RWPE2 (cell line): ENCODE data around the gene PXDN.
"Not testable (repeated sequence)": the region's sequence is repeated elsewhere in the genome, so short reads cannot be mapped to it uniquely, and the experiment has no call there.

ENCODE experiments used
- ATAC-seq: fragments of 200-7000 bp; cut with Tn5 transposase; 3 replicates; pipeline ENCODE4 v1.9.1; 2021; ENCODE audit warnings: low read depth
- DNase-seq: peaks from one replicate; pipeline ENCODE4 v3.0.0-alpha.2; 2020; ENCODE audit warnings: low spot score
- H3K27ac ChIP-seq: fragments of 450-650 bp; 2 replicates; pipeline ENCODE4 v1.5.1; 2017; ENCODE audit warnings: mild to moderate bottlenecking; ENCODE audit not compliant: poor library complexity, severe bottlenecking
- H3K27me3 ChIP-seq: fragments of 250-450 bp; sonication (Bioruptor Pico); 2 replicates; pipeline ENCODE4 v1.5.1; 2021; ENCODE audit warnings: mild to moderate bottlenecking, moderate library complexity; ENCODE audit not compliant: insufficient read depth, poor library complexity, severe bottlenecking
- H3K36me3 ChIP-seq: fragments of 250-450 bp; sonication (Bioruptor Pico); 2 replicates; pipeline ENCODE4 v1.5.1; 2020; ENCODE audit warnings: low read depth, mild to moderate bottlenecking, moderate library complexity
- H3K4me1 ChIP-seq: fragments of 250-450 bp; sonication (Bioruptor Pico); 2 replicates; pipeline ENCODE4 v1.5.1; 2021; ENCODE audit warnings: mild to moderate bottlenecking, moderate library complexity; ENCODE audit not compliant: insufficient read depth, poor library complexity, severe bottlenecking
- H3K4me3 ChIP-seq: fragments of 250-450 bp; sonication (Bioruptor Pico); 2 replicates; pipeline ENCODE4 v1.5.1; 2021; ENCODE audit warnings: mild to moderate bottlenecking, moderate library complexity; ENCODE audit not compliant: severe bottlenecking
- H3K9me3 ChIP-seq: fragments of 250-450 bp; sonication (Bioruptor Pico); 2 replicates; pipeline ENCODE4 v1.5.1; 2021; ENCODE audit warnings: mild to moderate bottlenecking, moderate library complexity; ENCODE audit not compliant: severe bottlenecking
- CTCF ChIP-seq: fragments of 450-650 bp; IDR thresholded peaks from one replicate; pipeline ENCODE4 v1.5.1; 2017; ENCODE audit warnings: mild to moderate bottlenecking, moderate library complexity; ENCODE audit not compliant: poor library complexity, severe bottlenecking

PXDN gene

GRCh38 chr2:1727796-1728474, 16.4 kb downstream of the PXDN start:
- Histone ChIP-seq H3K27ac (peak overlapping the region; percentile 94), H3K36me3 (peaks cover 12% of the 10 kb centered on the region), H3K27me3 (no peaks in the 10 kb centered on the region), H3K4me1 (peaks cover 50% of the 10 kb centered on the region), H3K9me3 (no peaks in the 10 kb centered on the region), H3K4me3 (no peak overlapping the region)
- no peak for ATAC-seq
- no peak for TF ChIP-seq CTCF
- peak; percentile 35 for DNase-seq

GRCh38 chr2:1727101-1727771, 17.1 kb downstream of the PXDN start:
- H3K36me3 ChIP-seq = peaks cover 8% of the 10 kb centered on the region
- DNase-seq (no peak), ATAC-seq (no peak)
- peaks cover 50% of the 10 kb centered on the region for H3K4me1 ChIP-seq
- H3K9me3 ChIP-seq = no peaks in the 10 kb centered on the region
- H3K27me3 ChIP-seq = no peaks in the 10 kb centered on the region
- no peak overlapping the region for H3K27ac ChIP-seq
- no peak for TF ChIP-seq CTCF
- H3K4me3 ChIP-seq = no peak overlapping the region

- no peak overlapping the region for H3K27ac ChIP-seq
- H3K9me3 ChIP-seq = no peaks in the 10 kb centered on the region
- peaks cover 49% of the 10 kb centered on the region for H3K4me1 ChIP-seq
- no peaks in the 10 kb centered on the region for H3K27me3 ChIP-seq
- DNase-seq (no peak), ATAC-seq (no peak)
- peaks cover 7% of the 10 kb centered on the region for H3K36me3 ChIP-seq
- no peak overlapping the region for H3K4me3 ChIP-seq
- TF ChIP-seq CTCF = no peak
Observed at GRCh38 chr2:1726558-1726957, 17.8 kb downstream of the PXDN start.

GRCh38 chr2:1724351-1724750, 20.0 kb downstream of the PXDN start:
- not testable (repeated sequence) for ATAC-seq, H3K27me3 ChIP-seq, DNase-seq, H3K9me3 ChIP-seq, H3K4me3 ChIP-seq, H3K36me3 ChIP-seq
- H3K27ac ChIP-seq = peak overlapping the region; percentile 99
- peaks cover 37% of the 10 kb centered on the region for H3K4me1 ChIP-seq

- no peak for ATAC-seq
- Histone ChIP-seq H3K9me3 (no peaks in the 10 kb centered on the region), H3K4me3 (no peak overlapping the region), H3K4me1 (peaks cover 29% of the 10 kb centered on the region), H3K36me3 (peaks cover 3% of the 10 kb centered on the region), H3K27ac (peak overlapping the region; percentile 99), H3K27me3 (no peaks in the 10 kb centered on the region)
- no peak for TF ChIP-seq CTCF
- no peak for DNase-seq
Observed at GRCh38 chr2:1723397-1724042, 20.8 kb downstream of the PXDN start.
